GM19395 (cell line): ENCODE results near the gene MRC1.

ENCODE experiments used
- ATAC-seq: cut with Tn5 transposase; IDR thresholded peaks from one replicate; pipeline ENCODE4 v1.9.1; 2021; ENCODE audit warnings: mild to moderate bottlenecking, moderate library complexity; ENCODE audit not compliant: unreplicated experiment

MRC1 gene

DNA sequence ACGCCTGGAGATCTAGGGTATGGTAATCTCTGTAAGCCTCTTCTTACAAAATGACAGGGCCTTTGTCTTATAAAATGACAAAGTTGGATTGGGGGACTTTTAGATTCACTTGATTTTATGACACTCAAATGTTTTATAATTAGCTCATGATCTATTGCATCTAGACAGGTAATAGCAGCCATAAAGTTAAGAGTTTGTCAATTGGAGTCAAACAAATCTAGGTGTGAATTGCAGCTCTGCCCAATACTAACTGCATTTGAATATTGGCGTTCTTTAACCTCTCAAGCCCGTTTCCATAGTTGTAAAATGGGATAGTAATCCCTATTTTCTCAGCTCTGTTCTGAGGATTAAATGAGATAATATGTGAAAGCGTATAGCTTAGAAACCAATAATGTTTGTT, 14.1 kb upstream of the MRC1 start:
- ATAC-seq, result no peak

DNA sequence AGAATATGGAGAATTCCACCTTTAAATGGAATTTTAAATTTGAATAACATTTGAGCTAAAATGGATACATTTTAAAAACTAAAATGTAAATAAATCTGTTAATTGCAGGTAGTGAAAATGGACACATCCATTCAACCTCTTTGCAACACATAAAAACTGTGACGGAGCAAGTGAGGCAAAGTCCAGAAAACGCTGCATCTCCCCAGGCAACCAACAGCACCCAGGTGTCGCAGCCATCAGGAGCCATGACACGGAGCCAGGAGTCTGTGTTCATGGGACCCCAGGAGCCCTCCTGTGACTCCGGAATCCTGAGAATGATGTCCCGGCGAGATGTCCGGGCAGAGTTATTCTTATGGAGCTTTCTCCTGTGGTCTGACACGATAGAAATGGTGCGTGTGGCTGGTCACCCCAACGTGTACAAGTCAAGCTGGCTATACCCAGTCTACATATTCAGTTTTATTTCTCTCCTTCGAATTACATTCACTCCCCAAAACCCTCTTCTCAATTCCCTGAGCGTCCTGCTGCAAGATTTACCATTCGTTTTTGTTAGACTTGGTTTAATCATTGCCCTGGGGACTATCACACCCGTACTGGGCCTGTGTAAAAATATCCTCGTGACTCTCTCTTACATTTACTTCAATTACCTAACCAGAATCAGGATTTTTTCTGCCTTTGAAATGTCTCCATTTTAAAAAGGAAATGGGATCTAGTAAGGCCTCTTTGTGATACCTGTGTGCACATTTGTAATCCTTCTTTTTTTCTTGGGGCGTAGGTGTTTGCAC, 13.1 kb upstream of the MRC1 start:
- no peak for ATAC-seq

DNA sequence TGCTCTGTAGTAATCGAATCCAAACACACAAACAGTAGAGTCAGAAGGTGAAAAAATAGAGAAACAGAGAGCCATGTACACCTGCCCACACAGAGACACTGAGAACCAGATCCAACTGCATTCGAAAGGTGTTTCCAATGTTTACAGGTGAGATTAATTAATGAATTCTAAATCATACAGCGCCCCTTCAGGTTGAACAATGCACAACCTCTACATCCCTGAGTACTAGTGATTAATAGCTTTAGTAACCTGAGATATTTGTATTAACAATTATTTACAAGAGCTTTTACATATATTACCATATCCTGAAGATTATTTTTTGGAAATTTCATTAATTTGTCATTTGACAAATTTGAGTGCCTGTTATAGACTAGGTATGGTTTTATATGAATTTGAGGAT, 7.6 kb upstream of the MRC1 start:
- ATAC-seq, result no peak

DNA sequence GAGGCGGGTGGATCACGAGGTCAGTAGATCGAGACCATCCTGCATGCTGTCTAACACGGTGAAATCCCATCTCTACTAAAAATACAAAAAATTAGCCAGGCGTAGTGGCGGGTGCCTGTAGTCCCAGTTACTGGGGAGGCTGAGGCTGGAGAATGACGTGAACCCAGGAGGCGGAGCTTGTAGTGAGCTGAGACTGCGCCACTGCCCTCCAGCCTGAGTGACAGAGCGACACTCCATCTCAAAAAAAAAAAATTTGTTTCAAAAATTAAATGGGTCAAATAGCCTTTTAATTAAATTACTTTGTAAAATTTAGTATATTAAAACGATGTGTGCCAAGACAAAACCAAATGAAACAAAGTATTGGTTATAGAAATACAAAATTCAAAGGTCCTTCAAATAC, 6.8 kb upstream of the MRC1 start:
- ATAC-seq, result no peak

DNA sequence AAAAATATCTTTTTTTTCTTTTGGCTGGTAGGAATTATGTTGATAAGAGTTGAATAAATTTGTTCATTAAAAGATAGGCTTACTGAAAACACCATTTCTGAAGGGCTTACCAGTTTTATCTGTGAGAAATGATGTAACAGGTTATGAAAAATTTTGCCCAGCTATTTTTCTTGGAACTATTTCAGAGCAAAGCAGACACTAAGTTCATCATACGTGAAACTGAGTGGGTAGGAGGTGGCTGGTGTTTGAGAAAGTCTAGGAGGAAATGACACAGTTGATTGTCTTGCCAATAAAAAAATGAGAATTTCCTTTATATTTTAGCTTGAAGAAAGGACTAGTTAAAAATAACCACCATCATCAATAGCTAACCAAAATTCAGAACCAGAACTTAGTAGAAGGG, 6.2 kb upstream of the MRC1 start:
- ATAC-seq, result no peak

DNA sequence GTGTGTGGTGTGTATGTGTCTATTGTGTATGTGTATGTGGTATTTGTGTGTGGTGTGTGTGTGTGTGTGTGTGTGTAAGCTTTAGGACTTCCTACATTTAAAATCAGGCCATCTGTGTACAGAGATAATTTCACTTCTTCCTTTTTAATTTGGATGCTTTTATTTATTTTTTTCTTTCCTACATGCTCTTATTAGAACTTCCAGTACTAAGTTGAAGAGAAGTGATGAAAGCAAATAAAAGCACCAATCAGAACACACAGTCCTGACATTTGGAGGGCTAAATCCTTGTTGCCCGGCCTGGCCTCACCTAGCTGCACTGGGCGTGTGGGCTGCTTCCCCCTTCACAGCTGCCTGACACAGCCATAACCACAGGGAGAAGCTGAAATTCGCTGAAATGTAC, 3.8 kb upstream of the MRC1 start:
- no peak for ATAC-seq

DNA sequence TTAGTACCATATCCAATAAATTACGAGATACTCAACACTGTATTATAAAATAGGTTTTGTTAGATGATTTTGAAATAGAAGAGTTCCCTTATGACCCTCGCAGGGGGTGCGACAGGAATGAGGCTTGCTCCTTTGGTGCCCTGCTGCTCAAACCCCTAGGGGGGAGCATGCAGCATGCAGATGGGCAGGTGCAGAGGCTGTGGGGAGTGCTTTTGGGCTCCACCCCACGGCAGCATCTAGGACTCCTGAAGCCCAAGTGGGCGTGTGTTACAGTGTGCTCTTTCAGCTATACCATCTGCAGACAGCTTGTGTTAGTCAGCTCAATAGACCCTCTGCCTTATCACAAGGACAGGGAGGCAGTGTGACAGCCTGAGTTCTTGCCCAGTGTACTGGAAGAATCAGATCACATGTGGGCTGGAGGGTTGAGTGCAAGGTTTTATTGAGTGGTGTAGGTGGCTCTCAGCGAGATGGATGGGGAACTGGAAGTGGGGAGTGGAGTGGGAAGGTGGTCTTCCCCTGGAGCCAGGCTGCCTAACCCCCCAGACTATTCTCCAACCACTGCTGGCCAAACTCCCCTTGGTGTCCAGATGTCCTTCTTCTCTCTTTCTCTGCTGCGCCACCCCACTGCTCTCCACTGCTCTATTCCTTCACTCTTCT, 3.1 kb upstream of the MRC1 start:
- ATAC-seq, result peak; percentile 79

DNA sequence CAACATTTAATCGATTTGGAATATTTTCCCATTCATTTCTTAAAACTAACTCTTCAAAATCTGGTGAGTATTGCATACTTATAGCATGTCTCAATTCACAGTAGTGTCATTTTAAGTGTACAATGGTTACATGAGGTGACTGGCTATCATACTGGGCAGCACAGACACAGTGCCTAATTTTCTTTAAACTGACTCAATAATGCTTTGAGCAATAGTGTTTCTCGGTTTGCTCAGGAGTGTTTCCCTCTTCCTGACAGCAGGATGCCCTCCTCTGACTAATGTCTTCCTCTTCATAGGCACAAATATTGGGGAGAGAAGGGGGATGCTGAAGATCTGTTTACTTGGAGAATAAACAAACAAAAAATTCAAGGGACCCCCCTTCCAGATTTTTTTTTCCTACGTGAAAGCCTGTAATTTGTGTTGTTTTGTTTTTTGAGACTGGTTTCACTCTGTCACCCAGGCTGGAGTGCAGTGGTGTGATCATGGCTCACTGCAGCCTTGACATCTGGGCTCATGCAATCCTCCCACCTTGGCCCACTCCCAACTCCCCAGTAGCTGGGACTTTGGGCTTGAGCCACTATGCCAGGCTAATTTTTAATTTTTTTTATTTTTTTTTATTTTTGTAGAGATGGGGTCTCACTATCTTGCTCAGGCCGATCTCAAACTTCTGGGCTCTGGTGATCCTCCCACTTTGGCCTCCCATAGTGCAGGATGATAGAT, 2.2 kb downstream of the MRC1 start:
- ATAC-seq, result no peak

DNA sequence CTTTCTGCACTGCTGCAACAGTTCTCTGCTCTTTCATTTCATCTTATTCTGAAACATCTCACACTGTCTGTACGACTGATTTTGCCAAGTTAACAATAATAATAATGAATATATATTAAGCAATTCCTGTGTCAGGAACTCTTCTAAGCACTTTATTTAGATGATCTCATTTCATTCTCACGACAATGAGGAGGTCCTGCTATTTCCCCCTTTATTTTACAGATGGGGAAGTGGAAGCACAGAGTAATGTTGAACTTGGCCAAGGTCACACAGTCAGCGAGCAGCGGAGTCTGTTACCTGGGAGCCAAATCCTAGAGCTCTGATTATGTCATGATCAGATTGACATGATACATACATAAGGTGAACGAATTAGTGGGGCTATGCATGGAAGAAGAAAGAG, 5.8 kb downstream of the MRC1 start:
- no peak for ATAC-seq

DNA sequence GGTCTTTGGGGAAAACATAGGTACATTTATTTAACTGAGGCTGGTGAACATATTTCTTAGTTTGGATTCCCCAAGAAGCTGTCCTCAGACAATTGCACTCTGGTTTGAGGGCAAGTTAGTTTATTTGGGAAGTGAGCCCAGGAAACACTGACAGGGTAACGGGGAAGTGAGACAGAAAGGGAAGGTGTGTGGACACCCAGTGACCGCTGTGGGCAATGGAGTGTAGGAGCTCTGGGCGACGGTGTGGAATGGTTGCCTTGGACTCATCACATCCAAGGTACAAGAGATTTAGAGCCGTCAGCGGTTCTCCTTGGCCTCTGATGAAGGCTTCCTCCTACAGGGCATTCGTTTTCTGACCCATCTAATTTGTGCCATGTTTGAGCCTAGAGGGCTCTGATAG, 7.1 kb downstream of the MRC1 start:
- ATAC-seq, result no peak

DNA sequence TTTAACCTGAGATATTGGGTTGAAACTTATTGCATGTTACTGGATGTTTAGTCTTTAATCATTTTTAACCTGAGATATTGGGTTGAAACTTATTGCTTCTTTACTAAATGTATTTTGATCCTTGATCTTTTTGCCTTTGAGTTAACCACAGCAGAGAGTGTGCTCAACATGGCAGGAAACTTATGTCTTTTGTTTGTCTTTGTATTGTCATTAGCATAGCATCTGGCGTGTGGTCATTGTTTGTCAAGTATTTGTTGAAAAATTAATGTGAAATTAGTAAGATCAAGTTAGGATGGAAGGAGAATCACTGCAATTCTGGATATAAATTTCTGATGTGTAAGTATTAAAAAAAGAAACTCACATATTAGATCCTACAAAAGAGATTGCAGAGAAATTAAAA, 8.2 kb downstream of the MRC1 start:
- ATAC-seq, result no peak

DNA sequence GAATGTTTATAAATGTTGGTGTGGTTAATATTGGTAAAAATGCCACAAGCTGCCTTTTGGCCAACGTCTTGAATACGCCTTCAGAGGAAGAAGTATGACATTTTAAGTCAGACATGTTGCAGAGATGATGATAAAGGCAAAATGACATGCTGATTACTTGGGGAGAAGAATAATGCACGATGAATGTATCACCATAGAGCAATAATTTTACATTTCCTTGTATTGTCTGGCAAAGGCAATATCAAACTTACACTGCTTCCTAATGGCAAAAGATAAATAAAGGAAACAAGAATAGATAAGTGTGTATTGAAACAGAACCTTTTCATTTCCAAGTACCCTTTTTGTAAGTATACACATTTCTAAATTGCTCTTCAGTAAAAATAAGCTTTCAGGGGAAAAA, 8.6 kb downstream of the MRC1 start:
- ATAC-seq, result no peak

DNA sequence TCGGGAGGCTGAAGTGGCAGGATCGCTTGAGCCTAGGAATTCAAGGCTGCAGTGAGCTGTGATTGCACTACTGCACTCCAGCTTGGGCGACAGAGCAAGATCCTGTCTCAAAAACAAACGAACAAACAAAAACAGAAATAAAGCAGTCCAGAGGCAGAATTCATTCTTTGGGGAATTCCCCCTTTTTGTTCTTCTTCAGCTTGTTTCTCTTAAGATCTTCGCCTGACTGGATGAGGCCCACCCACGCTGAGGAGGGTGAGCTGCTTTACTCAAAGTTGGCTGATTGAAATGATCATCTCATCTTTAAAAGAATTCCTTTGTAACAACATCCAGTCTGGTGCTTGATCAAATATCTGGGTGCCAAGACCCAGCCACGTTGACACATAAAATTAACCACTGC, 10.7 kb downstream of the MRC1 start:
- no peak for ATAC-seq

DNA sequence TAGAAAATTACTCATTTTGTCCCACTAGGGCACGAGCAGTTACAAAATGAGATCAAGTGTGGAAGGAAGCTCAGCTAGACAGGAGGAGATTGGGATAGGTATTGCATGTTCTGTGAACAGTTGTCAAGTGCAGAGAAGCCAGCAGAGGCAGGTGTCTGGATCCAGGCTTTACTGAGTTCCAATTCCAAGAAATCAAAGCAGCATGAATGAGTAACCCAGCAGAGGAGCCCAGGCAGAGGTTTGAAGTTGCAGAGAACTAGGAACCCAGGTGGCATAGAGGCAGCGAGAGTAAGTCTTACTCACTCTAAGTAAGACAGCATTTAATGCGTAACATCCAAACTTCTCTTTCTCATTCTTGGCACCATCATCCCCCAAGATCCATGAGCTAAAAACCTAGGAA, 11.8 kb downstream of the MRC1 start:
- no peak for ATAC-seq

DNA sequence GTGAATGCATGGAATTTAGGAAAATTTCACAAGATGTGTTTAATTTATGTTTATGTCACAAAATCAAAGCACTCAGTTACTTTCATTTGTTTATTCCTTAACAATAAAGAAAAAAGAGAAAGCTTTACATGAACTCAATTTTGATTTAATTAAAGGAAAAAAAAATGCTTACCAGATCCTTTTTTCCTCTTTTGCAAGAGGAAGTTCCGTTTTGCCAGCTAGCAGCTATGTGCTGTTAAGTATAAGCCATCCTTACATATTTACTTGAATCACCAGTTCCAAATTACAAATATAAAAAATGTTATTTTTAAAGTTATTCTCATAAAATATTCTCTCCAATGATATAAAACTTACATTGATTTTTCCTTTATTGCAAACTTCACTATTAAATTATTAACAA, 12.7 kb downstream of the MRC1 start:
- no peak for ATAC-seq

DNA sequence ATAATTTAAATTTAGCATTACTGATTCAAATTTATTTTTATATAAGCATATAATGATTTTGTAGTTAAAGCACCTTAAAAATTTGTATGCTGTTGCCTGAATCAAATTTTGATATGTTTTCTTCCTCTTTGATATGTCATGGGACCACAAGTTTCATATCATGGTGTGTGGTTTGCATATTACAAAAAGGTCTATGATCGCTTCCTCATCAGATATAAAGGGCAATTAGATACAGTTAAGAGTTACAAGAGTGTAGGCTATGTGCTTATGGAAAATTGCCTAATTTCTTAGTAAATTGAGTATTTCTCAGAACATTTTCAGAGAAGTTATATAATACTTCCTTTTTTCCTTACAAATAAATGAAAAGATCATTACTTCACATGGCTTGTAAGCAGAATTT, 22.2 kb downstream of the MRC1 start:
- ATAC-seq, result no peak

DNA sequence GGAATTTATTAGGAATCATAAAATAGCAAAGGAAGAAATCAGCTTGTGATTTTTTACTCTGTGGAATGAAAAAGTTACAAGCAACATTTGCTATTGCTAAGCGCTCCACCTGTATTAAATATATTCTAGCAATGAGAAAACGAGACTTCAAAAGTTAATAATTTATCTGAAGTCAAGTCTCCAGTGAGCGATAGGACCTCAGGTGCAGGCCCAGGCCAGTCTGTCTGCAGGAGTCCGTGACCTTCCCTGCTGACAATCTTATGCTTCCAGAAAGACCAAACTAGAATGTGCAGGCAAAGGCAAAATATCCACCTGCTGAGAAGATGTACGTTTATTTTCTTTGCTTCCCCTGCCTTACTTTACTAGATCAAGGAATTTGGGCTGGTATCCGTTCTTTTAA, 22.7 kb downstream of the MRC1 start:
- ATAC-seq, result no peak

DNA sequence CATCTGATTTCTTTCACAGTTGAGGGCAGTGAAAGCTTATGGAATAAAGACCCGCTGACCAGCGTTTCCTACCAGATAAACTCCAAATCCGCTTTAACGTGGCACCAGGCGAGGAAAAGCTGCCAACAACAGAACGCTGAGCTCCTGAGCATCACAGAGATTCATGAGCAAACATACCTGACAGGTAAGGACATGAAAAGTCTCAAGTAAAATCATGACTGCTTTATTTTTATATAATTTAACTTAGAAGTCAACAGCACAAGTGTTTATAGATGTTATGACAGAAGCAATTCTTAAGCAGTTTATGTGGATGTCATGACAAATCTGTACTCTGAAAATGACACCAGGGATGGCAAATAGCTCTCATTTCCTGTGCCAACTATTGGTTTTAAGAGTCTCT, 24.5 kb downstream of the MRC1 start:
- no peak for ATAC-seq

DNA sequence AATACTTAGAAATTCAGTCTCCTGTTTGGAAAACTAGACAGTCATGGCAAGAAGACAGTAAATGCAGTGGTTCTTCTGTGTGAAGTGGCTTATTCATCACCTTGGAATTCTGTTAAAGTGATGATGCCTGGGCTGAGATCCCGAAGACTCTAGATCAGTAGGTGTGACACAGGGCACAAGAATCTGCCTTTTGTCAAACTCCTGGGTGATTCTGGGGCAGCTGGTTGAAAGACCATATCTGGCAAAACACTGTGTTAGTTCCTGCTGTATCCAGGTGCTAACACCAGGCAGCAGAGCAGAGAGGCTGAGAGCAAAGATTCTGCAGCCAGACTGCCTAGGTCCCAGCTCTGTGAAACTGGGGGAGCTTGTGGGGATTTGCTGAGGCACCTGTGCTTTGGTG, 26.5 kb downstream of the MRC1 start:
- ATAC-seq, result no peak

DNA sequence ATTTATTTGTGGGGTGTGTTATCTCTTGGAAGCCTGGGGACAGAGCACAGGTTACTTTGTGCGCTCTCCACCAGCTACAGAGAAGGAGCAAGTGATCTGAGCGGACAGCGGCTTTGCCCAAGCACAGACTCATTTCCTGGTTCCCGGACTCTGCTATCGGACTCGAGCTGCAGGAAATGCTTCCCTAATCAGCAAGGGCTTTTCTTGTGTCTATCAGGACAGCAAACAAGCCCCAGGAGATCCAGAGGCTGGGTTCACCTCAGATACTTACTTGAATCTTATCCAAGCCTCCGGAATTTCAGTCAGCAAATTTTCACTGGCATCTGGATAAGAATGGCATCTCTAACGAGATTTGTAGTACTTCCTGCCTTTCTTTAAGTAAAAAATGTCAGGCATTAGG, 27.8 kb downstream of the MRC1 start:
- no peak for ATAC-seq

DNA sequence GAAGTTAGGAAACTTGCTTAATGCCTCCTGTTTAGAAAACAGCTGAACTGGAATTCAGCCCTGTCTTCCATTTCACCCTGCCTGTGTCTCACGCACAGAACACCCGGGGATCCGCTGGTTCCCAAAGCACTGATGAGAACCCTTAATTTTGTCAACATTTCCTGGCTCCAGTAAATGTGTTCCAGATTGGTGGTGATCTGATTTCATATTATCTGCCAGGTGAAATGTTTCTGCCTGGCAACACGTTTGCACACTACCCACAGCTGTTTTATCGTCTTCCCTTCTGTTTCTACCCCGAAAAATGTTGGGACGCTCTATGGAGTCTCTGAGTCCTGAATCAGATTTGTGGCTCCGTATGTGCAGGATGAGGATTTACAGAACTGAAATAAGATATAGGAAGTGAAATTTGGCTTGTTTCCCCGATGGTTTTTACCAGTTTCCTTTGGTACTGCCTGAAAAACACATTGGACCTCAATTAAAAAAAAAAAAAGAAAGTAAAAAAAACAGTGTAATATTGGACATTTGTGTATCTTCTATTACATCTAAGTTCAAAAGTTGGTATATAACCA, 29.0 kb downstream of the MRC1 start:
- no peak for ATAC-seq

DNA sequence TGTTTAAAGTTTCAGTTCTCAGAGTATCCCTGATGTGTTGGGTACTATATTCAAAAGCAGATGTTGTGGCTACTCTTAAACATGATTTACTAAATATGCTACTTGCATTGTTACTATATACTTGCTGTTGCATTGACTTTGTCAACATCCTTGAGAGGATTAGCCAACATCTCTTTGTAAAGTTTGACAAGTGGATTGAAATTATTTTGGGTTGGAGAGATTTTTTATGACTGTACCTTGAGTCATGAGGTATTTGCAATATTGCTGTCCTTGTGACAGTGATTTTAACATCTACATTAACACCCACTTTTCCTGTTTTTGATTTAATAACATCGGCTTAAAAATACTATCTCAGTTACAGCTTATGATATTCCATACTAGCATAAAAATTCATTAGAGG, 31.9 kb downstream of the MRC1 start:
- ATAC-seq, result no peak
